Measurements from ENCODE around the gene PRRX1.

DNA sequence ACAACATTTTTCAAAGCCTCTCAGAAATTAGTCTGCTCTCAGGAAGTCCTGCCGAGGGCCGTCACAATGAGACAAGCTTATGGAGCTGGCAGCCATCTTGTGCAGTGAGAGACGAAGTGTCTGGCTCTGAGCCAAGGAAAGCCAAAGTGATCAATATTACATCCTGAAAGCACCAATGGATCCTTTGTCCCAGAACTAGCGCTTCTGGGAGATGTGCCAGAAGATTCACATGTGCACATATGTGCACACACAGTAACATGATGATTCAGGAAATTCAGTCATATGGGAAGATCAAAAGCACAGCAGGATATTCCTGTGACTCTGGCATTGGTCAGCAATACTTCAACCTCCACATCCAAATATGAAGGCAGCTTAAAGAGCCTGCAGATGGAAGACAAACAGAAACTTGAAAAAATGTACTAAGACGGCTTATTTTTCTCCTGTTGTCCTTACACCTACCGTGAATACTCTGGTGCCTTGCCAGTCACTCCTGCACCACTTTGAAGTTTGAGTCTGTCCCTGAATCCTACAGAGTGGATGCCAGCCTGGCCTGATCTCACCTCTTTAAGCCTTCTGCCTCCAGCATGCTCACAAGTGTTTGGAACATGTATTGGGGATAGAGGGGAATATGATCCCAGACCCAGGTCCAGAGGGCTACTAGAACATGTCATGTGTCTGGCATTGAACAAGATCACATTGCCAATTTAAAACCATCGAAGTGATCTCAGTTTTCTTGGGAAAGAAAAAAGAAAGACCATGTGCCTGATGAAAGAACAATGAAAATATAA, 44.5 kb upstream of the PRRX1 start:
- TF ChIP-seq CTCF (conservative IDR thresholded peaks at IDR 0.05 in 1 of 2, IDR thresholded peaks at IDR 0.05 in 1 of 2; ENCODE audit: extremely low read depth in 1 of 2, insufficient read depth in 1 of 2, low read depth in 1 of 2, low read length in 2 of 2) = no peak
- TF ChIP-seq EZH2 (IDR thresholded peaks at IDR 0.05; ENCODE audit: borderline replicate concordance, low read length) = no peak
